Smooth muscle cell (in vitro differentiated cells): ENCODE results near the gene NUAK1. TPM values are rescaled to one million over a fixed set of nuclear protein-coding genes. Genes with fewer than 3 reads are reported as not detected.

Experiments
- DNase-seq: peaks from one replicate; lab custom pipeline; 2025; ENCODE audit not compliant: unreplicated experiment; lab: John Stamatoyannopoulos, UW
- H2AFZ ChIP-seq: fragments of 200-600 bp; sonication (generic); 2 replicates; pipeline ENCODE4 v1.6.0; 2016; ENCODE audit warnings: antibody characterized with exemption, low read depth, mild to moderate bottlenecking
- H3F3A ChIP-seq: fragments of 200-600 bp; sonication (generic); 2 replicates; pipeline ENCODE4 v1.6.0; 2017; ENCODE audit warnings: antibody characterized with exemption, low read depth
- H3K27ac ChIP-seq: fragments of 200-600 bp; sonication (generic); 2 replicates; pipeline ENCODE4 v1.5.1; 2016; ENCODE audit warnings: low read depth, mild to moderate bottlenecking
- H3K27me3 ChIP-seq: fragments of 200-600 bp; sonication (generic); 2 replicates; pipeline ENCODE4 v1.6.1; 2016; ENCODE audit warnings: low read depth, mild to moderate bottlenecking
- H3K36me3 ChIP-seq: fragments of 200-600 bp; sonication (generic); 2 replicates; pipeline ENCODE4 v1.5.1; 2016; ENCODE audit warnings: low read depth
- H3K4me1 ChIP-seq: fragments of 200-600 bp; sonication (generic); 2 replicates; pipeline ENCODE4 v1.5.1; 2016; ENCODE audit warnings: low read depth
- H3K4me2 ChIP-seq: fragments of 200-600 bp; sonication (generic); 2 replicates; pipeline ENCODE4 v1.6.0; 2016; ENCODE audit warnings: mild to moderate bottlenecking
- H3K4me3 ChIP-seq: fragments of 200-600 bp; sonication (generic); 2 replicates; pipeline ENCODE4 v1.5.1; 2016; ENCODE audit warnings: mild to moderate bottlenecking
- H3K79me2 ChIP-seq: fragments of 200-600 bp; sonication (generic); 2 replicates; pipeline ENCODE4 v1.6.0; 2016; ENCODE audit warnings: low read depth, mild to moderate bottlenecking
- H3K9ac ChIP-seq: fragments of 200-600 bp; sonication (generic); 2 replicates; pipeline ENCODE4 v1.6.0; 2016; ENCODE audit warnings: low read depth
- H3K9me3 ChIP-seq: fragments of 200-600 bp; sonication (generic); replicated peaks from 2 replicates; pipeline ENCODE4 v1.5.1; 2016; ENCODE audit warnings: low read depth
- H4K20me1 ChIP-seq: fragments of 200-600 bp; sonication (generic); 2 replicates; pipeline ENCODE4 v1.6.0; 2016; ENCODE audit warnings: low read depth
- CTCF ChIP-seq: fragments of 200-600 bp; sonication (generic); IDR thresholded peaks from 2 replicates; pipeline ENCODE4 v1.5.1; 2017; ENCODE audit warnings: borderline replicate concordance, mild to moderate bottlenecking, antibody characterized with exemption; ENCODE audit not compliant: insufficient read depth, poor library complexity, severe bottlenecking
- WGBS: methylation state at CpG from one replicate; pipeline ENCODE4 v1.1.7; 2016; ENCODE audit warnings: low lambda C conversion rate; 5-methylcytosine and 5-hydroxymethylcytosine counted together
- polyA plus RNA-seq: library from polyadenylated mRNA; unstranded; fragments of >200 nt; fragmentation: Nextera tagmentation; extraction: Ambion mirVana; gene quantifications from 2 replicates; pipeline ENCODE4 v1.2.1, GENCODE V29; 2016
- total RNA-seq: library from RNA; depleted of rRNA; stranded (reverse); fragments of >200 nt; gene quantifications from 2 replicates; pipeline ENCODE4 v1.2.3, GENCODE V29; 2014

Gene NUAK1
- total and polyA plus RNA-seq, 2 experiments from 2014 or later = 35.3 to 64.2 TPM

- Histone ChIP-seq H3K9ac (no peak overlapping the region), H3K27me3 (no peaks in the 10 kb centered on the region), H3K4me2 (no peak overlapping the region), H3F3A (peaks cover 32% of the 10 kb centered on the region), H3K4me1 (peaks cover 10% of the 10 kb centered on the region), H2AFZ (peak overlapping the region; percentile 73), H3K79me2 (no peaks in the 10 kb centered on the region), H3K9me3 (no peaks in the 10 kb centered on the region), H3K27ac (peak overlapping the region; percentile 60), H4K20me1 (no peaks in the 10 kb centered on the region), H3K4me3 (no peak overlapping the region), H3K36me3 (no peaks in the 10 kb centered on the region)
- TF ChIP-seq CTCF = no peak
- no peak for DNase-seq
- 56% methylated on average over 5 of the region's 5 CpGs for WGBS
Measured at GRCh38 chr12:106035421-106035820, 103.3 kb downstream of the NUAK1 start.

GRCh38 chr12:106034316-106034715, 104.4 kb downstream of the NUAK1 start:
- H3K9ac ChIP-seq = no peak overlapping the region
- TF ChIP-seq CTCF = no peak
- H3K79me2 ChIP-seq = no peaks in the 10 kb centered on the region
- peak overlapping the region; percentile 97 for H3K27ac ChIP-seq
- DNase-seq = no peak
- H4K20me1 ChIP-seq = no peaks in the 10 kb centered on the region
- H3K4me1 ChIP-seq = peaks cover 19% of the 10 kb centered on the region
- no peak overlapping the region for H3K4me3 ChIP-seq
- no peak overlapping the region for H2AFZ ChIP-seq
- H3K4me2 ChIP-seq = peak overlapping the region; percentile 47
- no peaks in the 10 kb centered on the region for H3K36me3 ChIP-seq
- no peaks in the 10 kb centered on the region for H3K27me3 ChIP-seq
- H3F3A ChIP-seq = peaks cover 38% of the 10 kb centered on the region
- WGBS = 78% methylated on average over 4 of the region's 4 CpGs
- no peaks in the 10 kb centered on the region for H3K9me3 ChIP-seq

- Histone ChIP-seq H4K20me1 (no peaks in the 10 kb centered on the region), H3K36me3 (no peaks in the 10 kb centered on the region), H3K4me2 (peak overlapping the region; percentile 47), H3K27me3 (no peaks in the 10 kb centered on the region), H3K27ac (peak overlapping the region; percentile 97), H3K4me3 (no peak overlapping the region), H3K4me1 (peaks cover 22% of the 10 kb centered on the region), H3K9ac (peak overlapping the region; percentile 72), H3F3A (peaks cover 42% of the 10 kb centered on the region), H3K9me3 (no peaks in the 10 kb centered on the region), H3K79me2 (no peaks in the 10 kb centered on the region), H2AFZ (peak overlapping the region; percentile 6)
- no peak for TF ChIP-seq CTCF
- WGBS = 31% methylated on average over 4 of the region's 4 CpGs
- no peak for DNase-seq
Measured at GRCh38 chr12:106033161-106033675, 105.5 kb downstream of the NUAK1 start.

- DNase-seq = no peak
- Histone ChIP-seq H3K79me2 (no peaks in the 10 kb centered on the region), H3K27me3 (no peaks in the 10 kb centered on the region), H3K4me3 (no peak overlapping the region), H3K36me3 (no peaks in the 10 kb centered on the region), H3F3A (peaks cover 42% of the 10 kb centered on the region), H3K9ac (peak overlapping the region; percentile 72), H3K4me1 (peaks cover 22% of the 10 kb centered on the region), H3K27ac (peak overlapping the region; percentile 97), H2AFZ (no peak overlapping the region), H3K4me2 (peak overlapping the region; percentile 47), H3K9me3 (no peaks in the 10 kb centered on the region), H4K20me1 (no peaks in the 10 kb centered on the region)
- TF ChIP-seq CTCF = no peak
Measured at GRCh38 chr12:106032623-106032925, 106.2 kb downstream of the NUAK1 start.
